GM10847 (cell line): ENCODE measurements around the gene TMC1.
A peak's percentile ranks its signal among the peaks of the same experiment; 100 is the strongest.

ENCODE experiments used
- POLR2A ChIP-seq: IDR thresholded peaks from 2 replicates; pipeline ENCODE4 v1.6.1; 2011; ENCODE audit not compliant: insufficient read length; ENCODE audit errors: extremely low read depth

TMC1 gene

GRCh38 chr9:72509053-72509452 lies 12.4 kb upstream of the TMC1 start:
- TF ChIP-seq POLR2A: no peak

GRCh38 chr9:72509635-72510034 lies 11.8 kb upstream of the TMC1 start:
- no peak for TF ChIP-seq POLR2A

GRCh38 chr9:72524820-72525540 lies 3.6 kb downstream of the TMC1 start:
- TF ChIP-seq POLR2A: no peak

GRCh38 chr9:72526901-72527800 lies 5.7 kb downstream of the TMC1 start:
- peak; percentile 12 for TF ChIP-seq POLR2A

GRCh38 chr9:72527801-72528195 lies 6.4 kb downstream of the TMC1 start:
- no peak for TF ChIP-seq POLR2A

- no peak for TF ChIP-seq POLR2A
These were observed 8.1 kb downstream of the TMC1 start for GRCh38 chr9:72529531-72529930.

GRCh38 chr9:72533322-72533721 lies 11.9 kb downstream of the TMC1 start:
- no peak for TF ChIP-seq POLR2A

- no peak for TF ChIP-seq POLR2A
These were observed 13.5 kb downstream of the TMC1 start for GRCh38 chr9:72534931-72535330.

GRCh38 chr9:72537011-72537545 lies 15.7 kb downstream of the TMC1 start:
- no peak for TF ChIP-seq POLR2A

GRCh38 chr9:72537671-72538070 lies 16.3 kb downstream of the TMC1 start:
- TF ChIP-seq POLR2A: no peak

GRCh38 chr9:72538921-72539702 lies 17.7 kb downstream of the TMC1 start:
- TF ChIP-seq POLR2A: no peak

- no peak for TF ChIP-seq POLR2A
These were observed 18.5 kb downstream of the TMC1 start for GRCh38 chr9:72539824-72540347.

- TF ChIP-seq POLR2A: no peak
These were observed 19.0 kb downstream of the TMC1 start for GRCh38 chr9:72540348-72540873.

- no peak for TF ChIP-seq POLR2A
These were observed 21.5 kb downstream of the TMC1 start for GRCh38 chr9:72542917-72543316.

- TF ChIP-seq POLR2A: no peak
These were observed 29.9 kb downstream of the TMC1 start for GRCh38 chr9:72551306-72551705.
